Ovary (tissue), 3 donors: ENCODE results near the gene LRP8.

Experiments
- CTCF ChIP-seq, 3 donors: fragments of 450-650 bp in 2 of 3; fragments of 200-600 bp in 1 of 3; IDR thresholded peaks; one replicate each; pipeline versions ENCODE4 v1.5.1 to v1.8.0; 2016 to 2022; ENCODE audit warnings: antibody characterized with exemption in 3 of 3, mild to moderate bottlenecking in 1 of 3
- EP300 ChIP-seq: sonication (generic); formaldehyde crosslinking; IDR thresholded peaks from one replicate; pipeline ENCODE4 v1.6.1; 2017; ENCODE audit warnings: antibody characterized with exemption
- POLR2A ChIP-seq: fragments of 450-650 bp; IDR thresholded peaks from one replicate; pipeline ENCODE4 v1.6.1; 2017; ENCODE audit warnings: antibody characterized with exemption, mild to moderate bottlenecking, moderate library complexity
- donor health status: DM: no; HTN: no; CAD: no.

- TF ChIP-seq CTCF (IDR thresholded peaks at IDR 0.05) (no peak), POLR2A (no peak), EP300 (no peak)
Measured at GRCh38 chr1:53219711-53220110, 108.2 kb downstream of the LRP8 start.
